SHP77 (cell line): ENCODE results near the gene MAGEA6.
"Not testable (repeated sequence)": the region's sequence is repeated elsewhere in the genome, so short reads cannot be mapped to it uniquely, and the experiment has no call there.

ENCODE experiments used
- DNase-seq, 2 experiments: peaks; one replicate each; lab custom pipeline; 2025; lab: John Stamatoyannopoulos, UW

Gene MAGEA6, protein sequence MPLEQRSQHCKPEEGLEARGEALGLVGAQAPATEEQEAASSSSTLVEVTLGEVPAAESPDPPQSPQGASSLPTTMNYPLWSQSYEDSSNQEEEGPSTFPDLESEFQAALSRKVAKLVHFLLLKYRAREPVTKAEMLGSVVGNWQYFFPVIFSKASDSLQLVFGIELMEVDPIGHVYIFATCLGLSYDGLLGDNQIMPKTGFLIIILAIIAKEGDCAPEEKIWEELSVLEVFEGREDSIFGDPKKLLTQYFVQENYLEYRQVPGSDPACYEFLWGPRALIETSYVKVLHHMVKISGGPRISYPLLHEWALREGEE

DNA sequence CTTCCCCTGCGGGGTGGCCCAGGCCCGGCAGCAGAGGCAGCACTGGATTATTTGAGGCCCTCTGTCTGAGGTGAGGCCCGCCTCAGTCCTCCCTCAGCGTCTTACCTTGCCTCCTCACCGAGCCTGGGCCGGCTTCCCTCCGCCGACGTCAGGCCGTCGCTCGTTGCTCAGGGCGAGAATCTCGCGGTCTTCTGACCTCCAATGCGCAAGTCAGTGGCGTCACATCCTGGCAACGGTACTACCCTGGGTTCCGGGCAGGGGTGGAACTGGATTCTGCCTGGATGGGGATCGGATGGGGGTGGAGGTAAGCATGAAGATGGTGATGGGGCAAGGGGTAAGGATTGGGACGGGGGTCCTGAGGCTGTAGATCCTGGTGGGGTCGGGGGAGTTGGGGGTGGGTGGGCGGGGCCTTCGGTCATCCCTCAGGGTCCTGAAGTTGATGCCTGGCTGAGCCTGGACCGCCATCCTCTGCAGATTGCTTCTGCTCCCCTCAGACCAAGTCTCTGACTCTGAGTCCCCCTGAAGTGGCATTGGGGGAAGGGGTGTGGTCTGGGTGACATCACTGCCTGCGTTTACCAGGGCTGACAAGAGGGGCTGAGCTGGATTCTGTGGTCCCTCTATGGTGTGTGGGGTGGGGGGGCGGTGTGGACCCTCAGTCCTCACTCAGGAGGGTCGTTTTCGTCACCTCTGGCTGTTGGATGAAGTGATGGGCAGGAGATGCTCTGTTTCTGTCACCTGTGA, at the start of gene MAGEA6:
Gene MAGEA6, minus strand, starts transcription at position 141 of the 741 bp plus-strand sequence. CDS start 2,039 bp downstream, outside the sequence.
- DNase-seq: not testable (repeated sequence)

DNA sequence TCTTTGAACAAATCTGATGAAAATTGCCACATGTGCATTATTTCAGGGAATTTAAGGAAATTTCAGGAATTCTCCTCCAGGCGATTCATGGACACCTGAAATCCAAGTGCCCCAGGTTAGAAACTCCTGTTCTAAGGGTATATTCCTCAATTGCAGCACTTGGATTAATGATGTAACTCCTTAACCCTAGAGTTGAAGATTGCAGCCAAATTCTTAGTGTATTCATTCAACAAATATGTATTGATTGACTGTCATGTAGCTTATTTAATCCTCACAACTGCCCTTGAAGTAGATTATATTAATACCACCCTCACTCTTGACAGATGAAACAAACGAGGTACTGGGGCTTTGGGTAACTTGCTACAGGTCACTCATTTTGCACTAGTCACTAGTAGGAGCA, 49.8 kb upstream of the MAGEA6 start:
- no peak for DNase-seq

DNA sequence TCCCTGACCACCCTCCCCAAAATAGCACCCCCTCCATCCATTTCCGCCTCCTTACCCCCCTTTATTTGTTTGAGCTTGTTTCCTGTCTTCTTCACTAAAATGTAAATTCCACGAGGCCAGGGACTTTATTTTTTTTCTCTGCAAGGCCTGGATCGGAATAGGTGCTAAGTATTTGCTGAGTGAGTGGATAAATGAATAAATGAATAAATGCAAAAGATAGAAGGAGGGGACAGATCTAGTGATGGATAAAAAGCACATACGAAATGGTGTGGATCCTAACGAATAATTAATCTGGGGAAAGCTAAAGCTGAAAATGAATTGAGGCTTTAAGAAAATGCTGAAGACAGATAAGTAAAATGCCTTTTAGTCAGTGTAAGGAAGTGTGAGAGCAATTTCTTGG, 48.9 kb upstream of the MAGEA6 start:
- DNase-seq: no peak

DNA sequence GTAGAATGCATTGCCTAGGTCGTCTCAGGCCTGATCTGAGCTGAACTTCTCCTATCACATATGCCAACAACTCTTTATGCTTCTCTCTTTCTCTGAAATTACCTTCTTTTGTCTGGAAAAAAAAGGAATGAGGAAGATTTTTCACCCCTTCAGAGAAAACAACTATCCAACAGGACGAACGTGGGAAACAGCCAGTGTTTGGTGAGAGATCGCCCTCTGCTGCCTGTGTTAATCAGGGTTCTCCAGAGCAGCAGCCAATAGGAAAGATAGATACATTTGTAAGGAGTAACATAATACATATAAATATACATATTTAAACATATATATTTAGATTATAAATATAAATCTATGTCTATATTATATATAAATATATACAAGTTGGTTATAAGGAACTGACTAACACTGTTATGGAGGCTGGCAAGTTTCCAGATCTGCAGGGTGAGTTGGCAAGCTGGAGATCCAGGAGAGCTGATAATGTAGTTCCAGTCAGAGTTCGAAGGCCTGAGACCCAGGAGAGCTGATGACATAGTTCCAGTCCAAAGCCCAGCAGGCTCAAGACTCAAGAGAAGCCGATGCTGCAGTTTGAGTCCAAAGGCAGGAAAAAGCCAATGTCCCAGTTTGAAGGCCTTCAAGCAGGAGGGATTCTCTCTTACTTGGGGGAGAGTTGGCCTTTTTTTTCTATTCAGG, 47.7 kb upstream of the MAGEA6 start:
- DNase-seq: peak in 1 of 2 experiments; percentile 21

- no peak for DNase-seq
Measured at GRCh38 chrX:152814048-152814447, 44.6 kb upstream of the MAGEA6 start.

DNA sequence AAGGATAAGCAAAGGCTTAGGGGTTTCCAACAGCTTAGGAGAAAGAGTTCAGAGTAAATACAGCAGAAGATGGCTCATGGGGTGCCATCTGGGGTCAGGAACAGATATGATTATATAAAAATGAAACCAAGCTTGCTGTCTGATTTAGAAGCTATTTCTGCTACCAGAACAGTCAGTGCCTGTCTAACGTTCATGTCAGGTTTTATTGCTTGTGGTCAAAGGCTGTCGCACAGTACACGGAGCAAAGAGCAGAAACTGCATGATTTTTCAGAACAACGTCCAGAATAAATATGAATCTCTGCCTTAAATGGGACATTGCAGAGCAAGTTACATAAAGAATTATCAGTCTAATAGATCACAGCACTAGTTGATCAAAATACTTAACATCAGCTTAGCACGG, 43.7 kb upstream of the MAGEA6 start:
- no peak for DNase-seq

GRCh38 chrX:152810403-152810802, 40.9 kb upstream of the MAGEA6 start:
- no peak for DNase-seq

DNA sequence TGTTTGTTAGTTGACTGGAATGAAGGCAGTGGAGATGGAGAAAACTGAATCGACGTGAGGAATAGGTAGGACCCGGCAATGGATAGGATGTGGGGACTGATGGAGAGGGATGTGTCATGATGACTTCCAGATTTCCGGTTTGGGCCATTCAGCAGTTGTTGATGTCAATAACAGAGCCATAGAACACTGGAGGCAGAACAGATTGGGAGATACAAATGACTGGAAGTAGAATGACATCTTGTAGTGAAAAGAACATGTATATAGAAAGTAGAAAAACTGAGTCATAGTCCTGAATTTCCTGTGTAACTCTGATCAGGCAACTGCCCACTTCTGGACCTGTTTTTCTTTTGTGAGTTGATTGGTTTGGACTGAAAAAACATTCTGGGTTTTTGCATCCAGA, 36.5 kb upstream of the MAGEA6 start:
- no peak for DNase-seq

DNA sequence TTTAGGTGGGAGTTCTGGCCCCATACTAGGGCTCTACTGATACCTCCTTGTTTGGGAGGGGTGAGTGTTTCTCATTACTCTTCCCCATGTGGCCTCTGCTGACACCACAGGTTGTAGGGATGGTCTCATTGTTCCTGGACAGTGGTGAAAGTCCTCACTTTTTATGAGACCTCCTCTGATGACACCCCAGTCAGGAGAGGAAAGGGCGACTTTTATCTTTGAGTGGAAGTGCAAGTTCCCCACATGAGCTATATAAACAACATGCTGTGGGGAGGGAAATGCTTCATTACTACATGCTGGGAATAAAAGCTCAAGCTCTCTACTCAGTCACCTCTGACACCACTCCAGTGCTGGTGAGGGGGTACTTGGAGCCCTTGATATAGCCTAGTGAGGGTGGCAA, 29.5 kb upstream of the MAGEA6 start:
- DNase-seq: no peak

GRCh38 chrX:152787062-152787461, 17.6 kb upstream of the MAGEA6 start:
- DNase-seq: not testable (repeated sequence)

DNA sequence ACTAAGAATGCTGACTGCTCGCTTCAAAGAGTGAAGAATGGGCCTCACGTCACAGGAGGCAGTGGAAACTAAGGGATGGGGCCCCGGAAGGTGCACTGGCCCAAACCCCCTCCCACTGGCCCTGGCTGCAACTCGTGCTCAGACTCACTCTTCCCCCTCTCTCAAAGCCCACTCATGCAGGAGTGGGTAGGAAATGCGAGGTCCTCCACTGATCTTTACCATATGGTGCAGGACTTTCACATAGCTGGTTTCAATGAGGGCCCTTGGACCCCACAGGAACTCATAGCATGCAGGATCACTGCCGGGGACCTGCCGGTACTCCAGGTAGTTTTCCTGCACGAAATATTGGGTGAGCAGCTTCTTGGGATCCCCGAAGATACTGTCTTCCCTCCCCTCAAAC, 2.9 kb downstream of the MAGEA6 start:
- not testable (repeated sequence) for DNase-seq

- DNase-seq: not testable (repeated sequence)
Measured at GRCh38 chrX:152761582-152761981, 7.9 kb downstream of the MAGEA6 start.

GRCh38 chrX:152759544-152759943, 9.9 kb downstream of the MAGEA6 start:
- DNase-seq: not testable (repeated sequence)

DNA sequence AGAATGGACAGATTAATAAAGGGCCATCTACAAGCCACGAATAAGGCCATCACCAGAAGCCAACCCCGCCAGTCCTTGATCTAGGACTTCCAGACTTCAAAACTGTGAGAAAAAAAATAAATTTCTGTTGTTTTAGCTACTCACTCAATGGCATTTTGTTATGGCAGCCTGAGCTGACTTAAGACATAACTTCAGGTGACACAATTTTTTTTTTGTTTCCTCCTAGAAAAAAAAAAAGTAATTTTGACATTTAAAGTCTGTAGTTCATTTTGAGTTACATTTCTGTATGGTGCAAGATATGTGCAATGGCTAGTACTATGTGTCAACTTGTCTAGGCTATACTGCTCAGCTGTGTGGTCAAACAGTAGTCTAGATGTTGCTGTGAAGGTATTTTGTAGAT, 10.6 kb downstream of the MAGEA6 start, which contains the start of gene CSAG3:
Gene CSAG3, plus strand, starts transcription at position 301 of the 400 bp plus-strand sequence.
- not testable (repeated sequence) for DNase-seq

GRCh38 chrX:152754871-152755270, 14.6 kb downstream of the MAGEA6 start:
- not testable (repeated sequence) for DNase-seq

DNA sequence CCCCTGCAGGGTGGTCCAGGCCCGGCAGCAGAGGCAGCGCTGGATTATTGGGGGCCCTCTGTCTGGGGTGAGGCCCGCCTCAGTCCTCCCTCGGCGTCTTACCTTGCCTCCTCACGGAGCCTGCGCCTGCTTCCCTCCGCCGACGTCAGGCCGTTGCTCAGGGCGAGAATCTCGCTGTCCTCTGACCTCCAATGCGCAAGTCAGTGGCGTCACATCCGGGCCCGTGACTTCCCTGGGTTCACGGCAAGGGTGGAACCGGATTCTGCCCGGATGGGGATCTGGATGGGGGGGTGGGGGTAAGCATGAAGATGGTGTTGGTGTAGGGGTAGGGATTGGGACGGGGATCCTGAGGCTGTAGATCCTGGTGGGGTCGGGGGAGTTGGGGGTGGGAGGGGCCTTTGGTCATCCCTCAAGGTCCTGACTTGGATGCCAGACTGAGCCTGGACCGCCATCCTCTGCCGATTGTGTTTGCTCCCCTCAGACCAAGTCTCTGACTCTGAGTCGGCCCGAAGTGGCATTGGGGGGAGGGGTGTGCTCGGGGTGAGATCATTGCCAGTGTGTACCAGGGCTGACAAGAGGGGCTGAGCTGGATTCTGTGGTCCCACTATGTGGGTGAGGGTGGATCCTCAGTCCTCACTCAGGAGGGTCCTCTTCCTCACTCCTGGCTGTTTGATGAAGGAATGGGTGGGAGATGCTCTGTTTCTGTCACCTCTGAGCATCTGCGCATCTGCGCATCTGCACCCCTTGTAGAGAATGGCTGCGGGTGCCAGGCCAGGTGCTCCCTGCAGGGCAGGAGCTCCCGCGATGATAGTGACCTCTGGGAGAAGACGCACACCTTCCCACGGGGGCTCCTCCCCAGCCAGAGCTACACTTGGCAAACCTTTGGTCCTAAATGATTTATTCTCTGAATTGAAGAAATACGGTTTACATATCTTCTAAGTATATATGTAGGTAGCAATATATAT, 15.5 kb downstream of the MAGEA6 start, which contains the start of gene MAGEA2:
Gene MAGEA2, minus strand, starts transcription at position 157 of the 965 bp plus-strand sequence. CDS start 2,479 bp downstream, outside the sequence.
- not testable (repeated sequence) for DNase-seq

GRCh38 chrX:152738560-152738959, 30.9 kb downstream of the MAGEA6 start:
- DNase-seq: no peak

GRCh38 chrX:152736528-152736927, 33.0 kb downstream of the MAGEA6 start:
- not testable (repeated sequence) for DNase-seq

- no peak for DNase-seq
Measured at GRCh38 chrX:152735860-152736511, 33.5 kb downstream of the MAGEA6 start.

- no peak for DNase-seq
Measured at GRCh38 chrX:152735101-152735500, 34.4 kb downstream of the MAGEA6 start.
